SH-SY5Y (cell line): Measurements from ENCODE around the gene UGT1A10.

Experiments
- GATA2 ChIP-seq: IDR thresholded peaks from 2 replicates; pipeline ENCODE4 v1.6.1; 2011; ENCODE audit warnings: mild to moderate bottlenecking, low read depth, low read length
- GATA3 ChIP-seq: IDR thresholded peaks from 2 replicates; pipeline ENCODE4 v1.6.1; 2011; ENCODE audit warnings: low read depth, mild to moderate bottlenecking, low read length, moderate library complexity

GRCh38 chr2:233754872-233755611 is 118.8 kb downstream of the UGT1A10 start:
- no peak for TF ChIP-seq GATA3
- no peak for TF ChIP-seq GATA2
